Measurements from ENCODE around the gene FLT3.

GRCh38 chr13:28013482-28013881, 86.9 kb downstream of the FLT3 start:
- TF ChIP-seq CTCF (IDR thresholded peaks at IDR 0.05) (no peak), ZFX (IDR thresholded peaks at IDR 0.05; ENCODE audit: borderline replicate concordance) (no peak)
